ENCODE measurements around the gene SCEL.

DNA sequence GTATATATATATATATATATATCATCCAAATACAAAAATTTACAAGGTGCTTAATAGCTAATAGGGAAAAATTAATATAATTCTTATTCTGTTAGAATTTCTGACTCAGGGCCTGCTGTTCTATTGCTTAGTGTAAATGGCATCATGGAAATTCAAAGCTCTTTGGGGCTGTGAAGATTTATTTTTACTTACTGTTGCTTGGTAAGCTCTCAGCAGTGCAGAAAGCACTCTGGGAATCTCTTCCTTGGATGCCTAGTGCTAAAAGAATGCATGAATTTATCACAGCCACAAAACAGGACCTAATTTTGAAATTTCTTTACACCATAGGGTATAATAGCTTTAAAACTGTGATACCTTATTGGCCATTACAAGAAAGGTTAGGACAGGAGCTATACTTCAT lies 92.7 kb downstream of the SCEL start:
- TF ChIP-seq POLR2A (IDR thresholded peaks at IDR 0.05) (no peak), EP300 (IDR thresholded peaks at IDR 0.05) (no peak), POLR2AphosphoS5 (IDR thresholded peaks at IDR 0.05) (no peak)
- TF ChIP-seq, protein P1, sequence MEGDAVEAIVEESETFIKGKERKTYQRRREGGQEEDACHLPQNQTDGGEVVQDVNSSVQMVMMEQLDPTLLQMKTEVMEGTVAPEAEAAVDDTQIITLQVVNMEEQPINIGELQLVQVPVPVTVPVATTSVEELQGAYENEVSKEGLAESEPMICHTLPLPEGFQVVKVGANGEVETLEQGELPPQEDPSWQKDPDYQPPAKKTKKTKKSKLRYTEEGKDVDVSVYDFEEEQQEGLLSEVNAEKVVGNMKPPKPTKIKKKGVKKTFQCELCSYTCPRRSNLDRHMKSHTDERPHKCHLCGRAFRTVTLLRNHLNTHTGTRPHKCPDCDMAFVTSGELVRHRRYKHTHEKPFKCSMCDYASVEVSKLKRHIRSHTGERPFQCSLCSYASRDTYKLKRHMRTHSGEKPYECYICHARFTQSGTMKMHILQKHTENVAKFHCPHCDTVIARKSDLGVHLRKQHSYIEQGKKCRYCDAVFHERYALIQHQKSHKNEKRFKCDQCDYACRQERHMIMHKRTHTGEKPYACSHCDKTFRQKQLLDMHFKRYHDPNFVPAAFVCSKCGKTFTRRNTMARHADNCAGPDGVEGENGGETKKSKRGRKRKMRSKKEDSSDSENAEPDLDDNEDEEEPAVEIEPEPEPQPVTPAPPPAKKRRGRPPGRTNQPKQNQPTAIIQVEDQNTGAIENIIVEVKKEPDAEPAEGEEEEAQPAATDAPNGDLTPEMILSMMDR (IDR thresholded peaks at IDR 0.05), result no peak
